CD14-positive monocyte (primary cell): ENCODE results near the gene RAI14. TPM values are rescaled to one million over a fixed set of nuclear protein-coding genes. Genes with fewer than 3 reads are reported as not detected.

ENCODE experiments used
- DNase-seq, 3 donors: peaks; one replicate each; pipeline ENCODE4 v3.0.0-alpha.2; 2011 to 2022
- H2AFZ ChIP-seq: 2 replicates; pipeline ENCODE4 v1.6.0; 2012; ENCODE audit warnings: mild to moderate bottlenecking, low read depth, low read length, inconsistent platforms; ENCODE audit not compliant: insufficient read depth, poor library complexity, severe bottlenecking
- H3K27ac ChIP-seq, 2 donors: 1 replicate in 1 of 2; 2 replicates in 1 of 2; pipeline ENCODE4 v1.5.1; 2012 to 2013; ENCODE audit warnings: low read length in 2 of 2, control low read depth in 1 of 2, inconsistent platforms in 1 of 2, low read depth in 1 of 2, mild to moderate bottlenecking in 1 of 2
- H3K27me3 ChIP-seq, 2 donors: one replicate each; pipeline versions ENCODE4 v1.6.0 to v1.6.1; 2011 to 2013; ENCODE audit warnings: low read length in 2 of 2; ENCODE audit not compliant: control insufficient read depth in 2 of 2, insufficient read depth in 2 of 2
- H3K36me3 ChIP-seq, 2 donors: replicated peaks in 1 of 2; 1 replicate in 1 of 2; 2 replicates in 1 of 2; pipeline versions ENCODE4 v1.5.1 to v1.6.1; 2012 to 2013; ENCODE audit warnings: low read length in 2 of 2, control low read depth in 1 of 2, inconsistent platforms in 1 of 2, mild to moderate bottlenecking in 1 of 2; ENCODE audit not compliant: insufficient read depth in 2 of 2, control insufficient read depth in 1 of 2
- H3K4me1 ChIP-seq, 2 donors: 1 replicate in 1 of 2; 2 replicates in 1 of 2; pipeline versions ENCODE4 v1.5.1 to v1.6.1; 2012 to 2013; ENCODE audit warnings: low read length in 2 of 2, control low read depth in 1 of 2, inconsistent platforms in 1 of 2, mild to moderate bottlenecking in 1 of 2, moderate library complexity in 1 of 2; ENCODE audit not compliant: insufficient read depth in 2 of 2, control insufficient read depth in 1 of 2
- H3K4me2 ChIP-seq: replicated peaks from 2 replicates; pipeline ENCODE3; 2012; ENCODE audit warnings: low read length, moderate library complexity, mild to moderate bottlenecking; ENCODE audit not compliant: poor library complexity, severe bottlenecking; ENCODE audit errors: extremely low read depth
- H3K4me3 ChIP-seq, 3 experiments: fragments of 200-600 bp in 1 of 3; sonication (generic) in 1 of 3; replicated peaks in 1 of 3; 1 replicate in 2 of 3; 2 replicates in 1 of 3; pipeline ENCODE4 v1.5.1; 2011 to 2013; ENCODE audit warnings: low read length in 3 of 3, mild to moderate bottlenecking in 3 of 3, control low read depth in 2 of 3, low read depth in 2 of 3, inconsistent platforms in 1 of 3, moderate library complexity in 1 of 3
- H3K79me2 ChIP-seq: 2 replicates; pipeline ENCODE4 v1.6.0; 2012; ENCODE audit warnings: mild to moderate bottlenecking, control low read depth, inconsistent platforms, low read length, moderate library complexity; ENCODE audit not compliant: insufficient read depth
- H3K9ac ChIP-seq: 2 replicates; pipeline ENCODE4 v1.6.0; 2017; ENCODE audit warnings: low read length, mild to moderate bottlenecking; ENCODE audit not compliant: insufficient read depth, poor library complexity, severe bottlenecking
- H3K9me3 ChIP-seq, 2 donors: replicated peaks in 1 of 2; 1 replicate in 1 of 2; 2 replicates in 1 of 2; pipeline versions ENCODE4 v1.5.1 to v1.6.1; 2012 to 2013; ENCODE audit warnings: low read length in 2 of 2, control low read depth in 1 of 2; ENCODE audit not compliant: control insufficient read depth in 1 of 2, insufficient read depth in 1 of 2
- H4K20me1 ChIP-seq: 2 replicates; pipeline ENCODE4 v1.6.0; 2012; ENCODE audit warnings: mild to moderate bottlenecking, low read length, control low read depth, moderate library complexity; ENCODE audit not compliant: insufficient read depth
- H3K27ac Mint-ChIP-seq, 7 donors: one replicate each; pipeline ENCODE4 v1.8.0; 2020; ENCODE audit warnings: mild to moderate bottlenecking in 7 of 7, mixed read lengths in 7 of 7, moderate library complexity in 6 of 7, inconsistent platforms in 2 of 7
- H3K27me3 Mint-ChIP-seq, 3 donors: one replicate each; pipeline ENCODE4 v1.8.0; 2021 to 2022; ENCODE audit warnings: low read depth in 3 of 3, mild to moderate bottlenecking in 3 of 3, mixed read lengths in 3 of 3, moderate library complexity in 3 of 3, inconsistent platforms in 1 of 3
- H3K36me3 Mint-ChIP-seq, 2 donors: one replicate each; pipeline ENCODE4 v1.8.0; 2020; ENCODE audit warnings: mixed read lengths in 2 of 2, inconsistent platforms in 1 of 2, mild to moderate bottlenecking in 1 of 2
- H3K4me1 Mint-ChIP-seq: one replicate; pipeline ENCODE4 v1.8.0; 2020; ENCODE audit warnings: mild to moderate bottlenecking, mixed read lengths
- H3K4me3 Mint-ChIP-seq, 2 donors: one replicate each; pipeline ENCODE4 v1.8.0; 2020; ENCODE audit warnings: mild to moderate bottlenecking in 2 of 2, mixed read lengths in 2 of 2, moderate library complexity in 1 of 2
- H3K9me3 Mint-ChIP-seq, 7 donors: one replicate each; pipeline ENCODE4 v1.8.0; 2020 to 2022; ENCODE audit warnings: mixed read lengths in 7 of 7, mild to moderate bottlenecking in 6 of 7, moderate library complexity in 6 of 7, inconsistent platforms in 2 of 7
- WGBS: methylation state at CpG from one replicate; pipeline ENCODE4 v1.1.5; 2013; ENCODE audit warnings: missing lambda C conversion rate; ENCODE audit not compliant: insufficient coverage; 5-methylcytosine and 5-hydroxymethylcytosine counted together
- intact Hi-C, 2 donors: fragments of 100-400 bp; cut with micrococcal nuclease; formaldehyde crosslinking; loops; one replicate each; pipeline versions ENCODE4 v1.15.0 to v1.15.1; 2023
- polyA plus RNA-seq, 3 donors: library from polyadenylated mRNA; depleted of rRNA in 1 of 3; unstranded in 2 of 3; stranded (reverse) in 1 of 3; fragments of 300-500 nt in 2 of 3; fragments of >200 nt in 1 of 3; fragmentation: Illumina TruSeq in 2 of 3; gene quantifications; 1 replicate in 2 of 3; 2 replicates in 1 of 3; pipeline ENCODE4 v1.2.3, GENCODE V29; 2012 to 2021
- TF ChIP-seq, protein P1 (sequence below): fragments of 200-600 bp; IDR thresholded peaks from one replicate; pipeline ENCODE4 v1.8.0; 2022; ENCODE audit warnings: antibody characterized with exemption, mild to moderate bottlenecking

The RAI14 gene
- polyA plus RNA-seq, 3 donors, result 0.08 TPM; not detected in 2

DNA sequence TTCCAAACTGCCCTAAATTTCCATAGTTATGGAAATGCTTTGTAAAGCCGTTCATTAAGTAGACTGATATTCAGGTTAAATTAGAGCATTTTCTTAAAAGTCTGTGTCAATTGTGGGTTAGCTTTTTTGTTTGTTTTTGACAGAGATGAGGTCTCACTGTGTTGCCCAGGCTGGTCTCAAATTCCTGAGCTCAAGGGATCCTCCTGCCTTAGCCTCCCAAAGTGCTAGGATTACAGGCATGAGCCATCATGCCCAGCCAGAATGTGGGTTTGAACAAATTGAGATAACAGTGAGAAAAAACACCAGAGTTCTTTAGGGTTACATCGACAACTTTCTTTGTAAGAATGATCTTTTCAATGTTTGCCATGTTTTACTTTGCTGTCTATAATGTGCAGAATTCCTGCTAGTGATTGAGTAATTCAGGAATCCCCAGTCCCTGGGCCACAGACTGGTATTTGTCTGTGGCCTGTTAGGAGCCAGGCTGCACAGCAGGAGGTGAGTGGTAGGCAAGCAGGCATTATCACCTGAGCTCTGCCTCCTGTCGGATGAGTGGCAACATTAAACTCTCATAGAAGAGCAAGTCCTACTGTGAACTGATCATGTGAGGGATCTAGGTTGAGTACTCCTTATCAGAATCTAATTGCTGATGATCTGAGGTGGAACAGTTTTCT lies 80.5 kb downstream of the RAI14 start:
- Histone ChIP-seq H3K79me2 (no peaks in the 10 kb centered on the region), H3K27ac (no peak overlapping the region), H3K27me3 (no peaks in the 10 kb centered on the region), H3K4me1 (no peaks in the 10 kb centered on the region), H3K4me3 (no peak overlapping the region), H2AFZ (no peak overlapping the region), H3K9me3 (no peaks in the 10 kb centered on the region), H3K9ac (no peak overlapping the region), H3K4me2 (no peak overlapping the region), H3K36me3 (no peaks in the 10 kb centered on the region), H4K20me1 (no peaks in the 10 kb centered on the region)
- Mint-ChIP-seq H3K27me3 (peaks cover 1 to 7% (median 3%) of the 10 kb centered on the region in 3 donors), H3K27ac (no peak overlapping the region), H3K4me1 (peaks cover 5% of the 10 kb centered on the region), H3K4me3 (no peak overlapping the region), H3K9me3 (peaks cover 0 to 3% (median 0%) of the 10 kb centered on the region in 7 donors), H3K36me3 (no peaks in the 10 kb centered on the region)
- TF ChIP-seq, protein P1, sequence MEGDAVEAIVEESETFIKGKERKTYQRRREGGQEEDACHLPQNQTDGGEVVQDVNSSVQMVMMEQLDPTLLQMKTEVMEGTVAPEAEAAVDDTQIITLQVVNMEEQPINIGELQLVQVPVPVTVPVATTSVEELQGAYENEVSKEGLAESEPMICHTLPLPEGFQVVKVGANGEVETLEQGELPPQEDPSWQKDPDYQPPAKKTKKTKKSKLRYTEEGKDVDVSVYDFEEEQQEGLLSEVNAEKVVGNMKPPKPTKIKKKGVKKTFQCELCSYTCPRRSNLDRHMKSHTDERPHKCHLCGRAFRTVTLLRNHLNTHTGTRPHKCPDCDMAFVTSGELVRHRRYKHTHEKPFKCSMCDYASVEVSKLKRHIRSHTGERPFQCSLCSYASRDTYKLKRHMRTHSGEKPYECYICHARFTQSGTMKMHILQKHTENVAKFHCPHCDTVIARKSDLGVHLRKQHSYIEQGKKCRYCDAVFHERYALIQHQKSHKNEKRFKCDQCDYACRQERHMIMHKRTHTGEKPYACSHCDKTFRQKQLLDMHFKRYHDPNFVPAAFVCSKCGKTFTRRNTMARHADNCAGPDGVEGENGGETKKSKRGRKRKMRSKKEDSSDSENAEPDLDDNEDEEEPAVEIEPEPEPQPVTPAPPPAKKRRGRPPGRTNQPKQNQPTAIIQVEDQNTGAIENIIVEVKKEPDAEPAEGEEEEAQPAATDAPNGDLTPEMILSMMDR, result no peak
- 100% methylated on average over 1 of the region's 3 CpGs for WGBS
- intact Hi-C loops, result no loop called here
- no peak for DNase-seq

DNA sequence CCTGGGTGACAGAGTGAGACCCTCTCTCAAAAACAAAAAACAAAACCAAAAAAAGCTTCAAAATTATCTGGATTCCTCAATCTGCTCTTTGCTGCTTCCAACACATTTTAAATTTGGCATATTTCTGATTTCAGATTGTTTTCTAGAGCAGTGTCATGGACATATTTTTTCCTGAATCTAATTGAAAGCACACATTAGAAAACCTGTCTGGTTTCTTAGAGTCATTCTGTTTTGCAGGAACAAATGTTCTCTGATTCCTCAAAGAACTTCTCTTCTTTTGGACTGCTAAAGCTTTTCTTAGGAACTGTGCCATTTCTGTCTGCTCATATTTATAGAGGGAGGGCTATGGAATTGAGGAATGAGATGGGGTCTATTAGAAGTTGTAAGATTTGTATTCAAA lies 81.6 kb downstream of the RAI14 start:
- Histone ChIP-seq H3K36me3 (no peaks in the 10 kb centered on the region), H3K9me3 (no peaks in the 10 kb centered on the region), H3K4me2 (no peak overlapping the region), H3K27me3 (no peaks in the 10 kb centered on the region), H3K4me1 (no peaks in the 10 kb centered on the region), H3K79me2 (no peaks in the 10 kb centered on the region), H3K27ac (no peak overlapping the region), H2AFZ (no peak overlapping the region), H3K4me3 (no peak overlapping the region), H3K9ac (no peak overlapping the region), H4K20me1 (no peaks in the 10 kb centered on the region)
- Mint-ChIP-seq H3K36me3 (no peaks in the 10 kb centered on the region), H3K4me1 (no peaks in the 10 kb centered on the region), H3K4me3 (no peak overlapping the region), H3K27ac (no peak overlapping the region), H3K9me3 (peaks cover 0 to 6% (median 0%) of the 10 kb centered on the region in 7 donors), H3K27me3 (peaks cover 1 to 7% (median 3%) of the 10 kb centered on the region in 3 donors)
- intact Hi-C loops, result no loop called here
- DNase-seq, result no peak
- TF ChIP-seq, protein P1, result no peak
